PFSK-1 (cell line): ENCODE data around the gene SUPT6H.

Experiments
- POLR2AphosphoS5 ChIP-seq: IDR thresholded peaks from 2 replicates; pipeline ENCODE4 v1.6.1; 2012; ENCODE audit warnings: low read depth, mild to moderate bottlenecking, control low read depth, low read length, moderate library complexity
- REST ChIP-seq, 2 experiments: IDR thresholded peaks; 2 replicates each; pipeline versions ENCODE4 v1.6.1 to v1.8.0; 2011 to 2012; ENCODE audit warnings: low read depth in 2 of 2, low read length in 2 of 2, control low read depth in 1 of 2, inconsistent platforms in 1 of 2, mild to moderate bottlenecking in 1 of 2, moderate library complexity in 1 of 2; ENCODE audit not compliant: insufficient read depth in 1 of 2

GRCh38 chr17:28748852-28749515 is 87.0 kb downstream of the SUPT6H start:
- no peak for TF ChIP-seq POLR2AphosphoS5
- TF ChIP-seq REST (IDR thresholded peaks at IDR 0.05; ENCODE audit: insufficient read depth in 1 of 2, low read depth in 2 of 2, low read length in 2 of 2), result no peak
